ENCODE data around the gene SLC35B4. TPM values are rescaled to one million over a fixed set of nuclear protein-coding genes. Genes with fewer than 3 reads are reported as not detected.

SLC35B4 gene, protein sequence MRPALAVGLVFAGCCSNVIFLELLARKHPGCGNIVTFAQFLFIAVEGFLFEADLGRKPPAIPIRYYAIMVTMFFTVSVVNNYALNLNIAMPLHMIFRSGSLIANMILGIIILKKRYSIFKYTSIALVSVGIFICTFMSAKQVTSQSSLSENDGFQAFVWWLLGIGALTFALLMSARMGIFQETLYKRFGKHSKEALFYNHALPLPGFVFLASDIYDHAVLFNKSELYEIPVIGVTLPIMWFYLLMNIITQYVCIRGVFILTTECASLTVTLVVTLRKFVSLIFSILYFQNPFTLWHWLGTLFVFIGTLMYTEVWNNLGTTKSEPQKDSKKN
- total RNA-seq = 27.9 TPM

DNA sequence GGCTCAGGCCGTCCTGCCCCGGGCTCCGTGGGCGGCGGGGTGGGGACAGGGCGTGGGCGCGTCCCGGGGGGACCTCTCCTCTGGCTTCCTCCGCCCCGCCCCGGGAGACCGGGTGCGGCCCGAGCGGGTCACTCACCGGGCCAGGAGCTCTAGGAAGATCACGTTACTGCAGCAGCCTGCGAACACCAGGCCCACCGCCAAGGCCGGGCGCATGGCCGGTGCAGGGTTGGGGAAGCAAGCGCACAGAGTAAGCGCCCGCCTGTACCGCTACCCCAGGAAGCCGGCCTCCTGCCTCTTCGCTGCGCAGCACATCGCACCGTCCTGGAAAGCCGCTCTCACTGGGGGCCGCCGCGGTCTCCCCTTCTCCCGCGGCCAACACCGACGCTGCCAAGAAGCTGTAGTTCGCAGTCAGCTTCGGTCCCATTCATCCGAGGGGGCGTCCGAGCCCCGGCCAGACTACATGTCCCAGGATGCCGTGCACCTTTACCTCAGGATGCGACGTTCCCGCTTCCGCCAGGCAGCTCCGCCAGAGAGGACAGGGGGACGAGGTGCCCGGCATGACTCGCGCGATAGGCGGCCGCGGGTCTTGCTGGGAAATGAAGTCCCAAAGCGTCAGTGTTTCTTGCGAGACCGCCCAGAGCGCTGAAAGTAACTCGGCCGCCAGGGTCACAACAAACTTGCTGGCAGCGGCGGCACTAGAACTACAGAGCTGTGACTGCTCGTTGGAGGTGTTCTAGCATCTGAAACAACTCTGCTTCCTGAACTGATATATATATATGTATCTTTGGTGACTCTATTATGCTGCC, at the start of gene SLC35B4:
Gene SLC35B4, minus strand, starts transcription at position 392 of the 806 bp plus-strand sequence. Its CDS starts 179 bp downstream, at position 213.
- DNase-seq = peak; percentile 96

DNA sequence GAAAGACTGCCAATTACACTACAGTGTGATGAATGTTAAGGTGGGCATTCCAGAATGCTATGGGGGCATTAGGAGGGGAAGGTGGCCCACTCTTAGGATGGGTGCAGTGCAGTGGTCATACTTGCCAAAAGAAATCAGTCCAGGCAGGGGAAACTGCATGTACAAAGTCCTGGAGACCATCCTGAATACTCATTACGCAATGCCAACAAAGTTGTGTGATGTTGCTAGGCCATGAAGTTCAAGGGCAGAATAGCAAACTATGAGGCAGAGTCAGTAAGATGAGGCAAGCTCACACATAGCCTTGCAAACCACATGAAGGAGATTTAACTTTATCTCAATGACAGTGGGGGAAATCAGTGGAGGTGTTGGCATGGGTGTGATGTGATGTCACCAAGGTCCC, 49.8 kb upstream of the SLC35B4 start:
- no peak for DNase-seq

DNA sequence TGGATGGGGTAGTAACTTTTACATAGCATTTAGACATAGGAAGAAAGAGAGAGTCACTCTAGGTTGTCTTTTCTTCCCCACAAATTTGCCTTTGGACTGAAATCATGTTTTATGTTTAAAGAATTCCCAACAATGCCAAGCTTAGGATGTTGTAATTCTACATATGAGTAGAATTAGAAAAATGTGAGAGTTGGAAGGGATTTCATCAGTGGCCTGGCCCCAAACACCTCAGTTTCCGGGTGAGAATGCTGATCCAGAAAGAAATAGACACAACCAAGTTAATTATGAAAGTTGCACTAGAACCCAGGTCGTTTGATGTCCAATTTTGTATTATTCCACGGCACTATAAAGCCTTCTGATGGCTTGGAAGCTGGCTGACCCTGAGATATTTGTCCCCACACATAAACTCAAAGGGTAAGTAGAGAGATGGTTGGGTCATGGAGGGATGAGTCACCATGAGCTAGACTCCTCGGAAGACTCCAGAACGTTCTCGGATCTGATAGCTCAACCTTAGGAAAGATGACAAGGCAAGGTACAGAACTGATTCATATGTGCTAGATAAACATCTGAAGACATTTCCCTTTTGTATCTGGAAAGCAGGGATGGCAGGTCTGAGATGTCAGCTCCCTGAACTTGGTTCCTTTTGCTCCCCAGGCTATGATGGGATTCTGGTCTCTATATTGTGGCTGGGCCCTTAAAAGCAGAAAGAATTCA, 48.8 kb upstream of the SLC35B4 start:
- DNase-seq = no peak

- no peak for DNase-seq
Observed at GRCh38 chr7:134364619-134365037, 47.9 kb upstream of the SLC35B4 start.

- DNase-seq = no peak
Observed at GRCh38 chr7:134362587-134363483, 46.1 kb upstream of the SLC35B4 start.

- DNase-seq = no peak
Observed at GRCh38 chr7:134359787-134360432, 43.2 kb upstream of the SLC35B4 start.

DNA sequence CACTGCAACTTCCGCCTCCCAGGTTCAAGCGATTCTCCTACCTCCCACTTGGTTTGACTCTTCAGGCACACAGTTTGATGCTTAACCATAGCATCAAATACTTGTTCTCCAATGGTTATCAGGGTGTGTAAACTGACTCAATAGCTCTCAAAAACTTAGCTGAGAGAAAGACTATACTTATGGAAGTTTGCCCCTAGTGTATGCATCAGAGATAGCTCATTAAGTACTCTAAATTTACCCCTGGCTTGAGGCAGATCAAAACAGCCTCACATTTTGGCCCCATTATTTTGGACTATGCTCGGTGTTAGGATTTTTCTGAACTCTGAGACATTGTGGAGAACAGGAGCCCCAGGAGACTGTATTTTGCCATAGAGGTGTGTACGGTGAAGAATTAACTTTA, 40.8 kb upstream of the SLC35B4 start:
- DNase-seq = no peak

DNA sequence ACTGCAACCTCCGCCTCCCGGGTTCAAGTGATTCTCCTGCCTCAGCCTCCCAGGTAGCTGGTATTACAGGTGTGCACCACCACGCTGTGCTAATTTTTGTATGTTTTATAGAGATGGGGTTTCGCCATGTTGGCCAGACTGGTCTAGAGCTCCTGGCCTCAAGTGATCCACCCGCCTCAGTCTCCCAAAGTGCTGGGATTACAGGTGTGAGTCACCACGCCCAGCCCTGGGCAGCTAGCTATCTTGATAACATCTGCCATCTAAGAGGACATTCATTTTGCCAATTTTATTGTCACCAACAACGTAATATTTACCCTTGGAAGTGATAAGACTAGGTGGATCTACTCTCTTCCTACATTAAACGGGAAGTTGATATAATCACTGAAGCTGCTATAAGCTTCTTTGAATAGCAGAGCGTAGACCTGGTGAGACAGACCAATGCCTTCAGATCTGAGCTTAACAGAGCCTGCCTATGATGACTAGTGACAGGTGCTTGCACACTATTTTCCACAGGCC, 39.7 kb upstream of the SLC35B4 start:
- no peak for DNase-seq

DNA sequence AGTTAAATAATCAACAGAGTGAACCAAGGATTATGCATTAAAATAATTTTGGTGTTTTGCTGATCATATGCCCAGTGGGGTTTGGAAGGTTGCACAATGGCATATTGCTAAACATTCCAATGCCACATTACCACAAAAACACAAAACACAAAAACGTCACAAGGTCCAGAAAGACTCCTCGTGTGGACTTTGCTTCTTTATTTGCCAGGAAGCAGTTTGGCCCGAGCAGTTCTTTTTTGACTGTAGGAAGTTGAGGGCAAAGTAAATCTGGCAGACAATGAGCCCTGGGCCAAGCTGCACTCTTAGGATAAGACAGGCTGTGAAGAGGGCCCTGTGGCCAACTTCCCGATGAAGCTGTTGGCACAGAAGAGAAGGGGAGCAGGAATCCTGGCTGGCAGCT, 39.2 kb upstream of the SLC35B4 start:
- DNase-seq = no peak

DNA sequence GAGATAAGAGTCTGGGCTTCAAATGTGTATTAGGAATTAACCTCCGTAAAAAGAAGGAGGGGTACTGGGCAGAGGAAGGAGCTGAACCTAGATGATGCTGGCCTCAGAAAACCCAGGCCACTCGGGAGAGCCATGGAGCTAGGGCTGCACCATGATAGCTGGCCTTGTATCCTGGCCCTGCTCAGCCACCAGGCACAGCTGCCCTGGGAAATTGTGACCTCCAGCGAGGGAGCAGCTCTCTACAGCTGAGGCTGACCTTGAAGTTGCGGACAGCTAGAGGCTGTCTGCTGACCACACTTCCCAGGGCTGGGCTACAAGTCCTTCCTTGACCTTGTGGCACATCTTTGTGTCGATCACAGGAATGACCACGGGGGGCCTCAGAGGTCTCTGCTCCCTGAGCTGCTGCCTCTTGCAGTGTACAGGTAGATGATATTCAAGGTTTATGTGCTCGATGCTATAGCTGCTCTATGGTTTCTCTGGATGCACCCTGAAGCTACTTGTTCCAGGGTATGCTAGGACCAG, 38.3 kb upstream of the SLC35B4 start:
- no peak for DNase-seq

GRCh38 chr7:134353411-134353810, 36.7 kb upstream of the SLC35B4 start:
- no peak for DNase-seq

DNA sequence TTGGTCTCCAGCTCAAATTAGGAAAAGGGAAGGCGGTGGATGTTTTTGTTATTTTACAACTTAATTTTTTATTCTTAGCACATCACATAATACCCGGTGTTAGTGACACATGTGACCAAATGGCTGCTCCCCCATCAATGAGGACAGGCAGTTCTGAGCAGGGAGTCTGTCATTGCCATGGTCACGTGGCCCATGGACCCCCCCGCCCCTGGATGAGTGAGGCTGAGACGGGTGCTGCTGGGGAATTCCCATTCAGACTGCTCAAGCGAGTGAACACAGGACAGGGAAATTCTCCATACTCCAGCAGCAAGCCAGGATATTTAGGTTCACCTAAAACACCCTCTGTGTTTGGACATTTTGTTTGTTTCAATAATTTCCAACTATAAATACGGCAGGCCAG, 34.7 kb upstream of the SLC35B4 start:
- DNase-seq = no peak

GRCh38 chr7:134350709-134351108, 34.0 kb upstream of the SLC35B4 start:
- no peak for DNase-seq

GRCh38 chr7:134347567-134347966, 30.8 kb upstream of the SLC35B4 start:
- no peak for DNase-seq

DNA sequence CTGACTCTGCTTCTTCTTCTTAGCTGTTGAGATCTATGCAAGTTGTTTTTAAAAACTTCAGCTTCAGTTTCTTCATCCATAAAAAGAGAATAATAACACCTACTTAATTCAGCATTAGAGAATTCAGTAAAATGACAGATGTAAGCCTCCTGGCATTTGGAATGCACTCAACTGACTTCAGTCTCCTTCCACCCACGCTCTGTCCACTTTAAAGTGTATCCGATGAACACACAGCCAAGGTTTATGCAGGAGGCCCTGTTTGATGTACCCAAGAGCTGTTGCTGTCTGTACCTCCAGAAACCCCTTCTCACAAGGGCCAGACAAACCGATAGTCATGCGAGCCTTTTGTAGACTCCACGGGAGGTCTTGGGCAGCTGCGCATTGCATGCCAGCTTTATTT, 27.1 kb upstream of the SLC35B4 start:
- no peak for DNase-seq

DNA sequence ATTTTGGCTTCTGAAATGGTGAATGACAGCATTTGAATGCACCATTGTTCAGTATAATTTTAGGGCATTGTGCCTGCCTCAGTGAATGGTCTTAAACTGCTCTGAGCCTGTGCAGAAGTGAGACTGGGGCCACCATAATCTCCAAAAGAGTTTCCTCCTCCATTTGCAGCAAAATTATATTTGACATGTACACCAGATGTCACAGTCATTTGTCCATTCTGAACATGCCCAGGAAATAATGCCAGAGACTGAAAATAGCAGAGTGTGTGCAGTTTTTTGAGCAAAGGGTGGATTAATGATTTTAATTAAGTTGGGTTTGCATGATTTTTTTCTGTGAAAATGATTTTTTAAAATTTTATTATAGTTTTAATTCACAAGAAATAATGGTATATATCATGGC, 26.4 kb upstream of the SLC35B4 start:
- DNase-seq = no peak

DNA sequence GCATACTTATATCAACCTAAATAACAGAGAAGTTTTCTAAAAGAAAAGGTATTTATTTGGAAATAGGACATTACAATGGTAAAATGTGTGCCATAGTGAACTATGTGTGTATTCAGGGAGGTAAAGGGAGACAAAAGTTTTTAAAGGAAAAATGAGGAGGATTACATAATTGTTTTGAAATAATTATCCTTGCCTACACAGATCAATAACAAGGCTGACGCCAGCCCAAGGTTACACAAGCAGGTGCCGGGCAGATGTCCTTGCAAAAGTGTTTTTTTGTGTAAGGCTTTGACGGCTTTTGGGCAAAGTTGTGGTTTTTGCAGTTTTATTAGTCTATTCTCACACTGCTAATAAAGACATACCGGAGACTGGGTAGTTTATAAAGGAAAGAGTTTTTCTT, 22.7 kb upstream of the SLC35B4 start:
- no peak for DNase-seq

- DNase-seq = no peak
Observed at GRCh38 chr7:134337980-134338379, 21.2 kb upstream of the SLC35B4 start.

GRCh38 chr7:134334408-134334807, 17.7 kb upstream of the SLC35B4 start:
- DNase-seq = no peak

GRCh38 chr7:134333943-134334342, 17.2 kb upstream of the SLC35B4 start:
- DNase-seq = no peak

DNA sequence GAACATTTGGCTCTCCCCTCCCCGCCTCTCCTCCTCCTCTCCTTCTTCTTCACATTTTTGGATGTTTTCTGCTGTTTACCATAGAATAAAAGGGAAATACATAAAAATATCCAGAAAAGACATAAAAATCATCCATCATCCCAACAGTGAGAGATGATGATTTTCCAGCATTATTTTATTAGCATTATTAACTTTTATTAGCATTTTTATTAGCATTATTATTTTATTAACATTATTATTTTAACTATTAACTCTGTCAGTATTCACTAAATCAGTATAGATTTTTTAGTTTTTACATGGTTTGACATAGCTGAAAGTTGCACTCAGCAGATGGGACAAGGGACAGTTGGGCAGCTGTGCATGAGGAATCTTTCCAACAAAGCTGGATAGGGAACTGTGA, 16.2 kb upstream of the SLC35B4 start:
- DNase-seq = no peak

All from occipital lobe (tissue), 2 donors.